Measurements from ENCODE around the gene DESI1. TPM values are rescaled to one million over a fixed set of nuclear protein-coding genes. Genes with fewer than 3 reads are reported as not detected.
"Not testable (repeated sequence)": the region's sequence is repeated elsewhere in the genome, so short reads cannot be mapped to it uniquely, and the experiment has no call there.

Gene DESI1
- total RNA-seq, 2 donors from 2014 or later: 22.1 to 22.7 TPM

DNA sequence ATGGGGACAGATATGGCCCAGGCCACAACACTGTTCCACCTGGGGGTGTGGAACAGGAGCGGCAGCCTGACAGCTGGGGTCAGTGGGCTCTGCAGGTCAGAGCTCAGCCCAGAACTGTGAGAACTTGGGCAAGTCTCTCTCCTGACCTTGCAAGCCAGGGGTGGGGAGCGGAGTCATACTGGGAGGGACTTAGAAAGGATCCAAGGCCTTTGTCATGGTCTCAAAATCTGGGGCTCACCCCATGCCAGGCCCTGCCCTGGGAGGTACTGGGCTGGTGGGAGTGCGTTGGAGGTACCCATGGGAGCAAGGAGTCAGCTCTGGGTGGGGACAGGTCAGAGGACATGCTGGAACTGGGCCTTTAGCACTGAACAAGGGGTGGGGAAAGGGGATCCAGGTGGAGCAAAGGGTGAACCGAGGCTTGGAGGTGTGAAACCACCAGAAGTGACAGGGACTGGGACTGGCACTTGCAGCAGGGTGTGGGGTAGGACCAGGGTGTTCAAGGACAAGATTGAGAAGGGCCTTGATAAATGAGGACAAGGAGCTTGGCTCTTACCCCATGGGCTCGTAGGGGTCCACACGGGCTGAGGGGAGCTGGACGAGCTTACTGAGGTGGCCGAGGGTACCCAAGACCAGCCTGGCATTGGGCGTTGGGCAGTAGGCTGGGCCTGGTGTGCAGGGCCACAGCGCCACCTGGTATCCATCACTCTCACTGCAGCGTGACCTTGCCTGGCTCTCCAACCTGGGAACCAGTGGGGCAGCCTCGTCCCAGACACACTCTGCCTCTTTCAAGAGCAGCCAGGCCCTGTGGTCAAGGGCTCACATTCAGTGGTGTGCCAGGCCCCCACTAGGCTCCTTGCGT, 23.8 kb downstream of the DESI1 start:
- intact Hi-C loops (cut with DNase I): loop anchor here in 1 of 2 donors (5.0 kb wide), 1 partner anchor 55 kb away; the partner anchor contains the start of gene POLR3H
- DNase-seq (ENCODE audit: low spot score): peak; percentile 82

- peak; percentile 9 for DNase-seq (ENCODE audit: low spot score)
- intact Hi-C loops (cut with DNase I): loop anchor here in 1 of 2 donors (5.0 kb wide), 1 partner anchor 53 kb away; the partner anchor contains the start of gene POLR3H
Observed at GRCh38 chr22:41595703-41596102, 25.1 kb downstream of the DESI1 start.

- intact Hi-C loops (cut with DNase I); DNase-seq (ENCODE audit: low spot score): not testable (repeated sequence)
Observed at GRCh38 chr22:41593336-41593960, 27.4 kb downstream of the DESI1 start.

DNA sequence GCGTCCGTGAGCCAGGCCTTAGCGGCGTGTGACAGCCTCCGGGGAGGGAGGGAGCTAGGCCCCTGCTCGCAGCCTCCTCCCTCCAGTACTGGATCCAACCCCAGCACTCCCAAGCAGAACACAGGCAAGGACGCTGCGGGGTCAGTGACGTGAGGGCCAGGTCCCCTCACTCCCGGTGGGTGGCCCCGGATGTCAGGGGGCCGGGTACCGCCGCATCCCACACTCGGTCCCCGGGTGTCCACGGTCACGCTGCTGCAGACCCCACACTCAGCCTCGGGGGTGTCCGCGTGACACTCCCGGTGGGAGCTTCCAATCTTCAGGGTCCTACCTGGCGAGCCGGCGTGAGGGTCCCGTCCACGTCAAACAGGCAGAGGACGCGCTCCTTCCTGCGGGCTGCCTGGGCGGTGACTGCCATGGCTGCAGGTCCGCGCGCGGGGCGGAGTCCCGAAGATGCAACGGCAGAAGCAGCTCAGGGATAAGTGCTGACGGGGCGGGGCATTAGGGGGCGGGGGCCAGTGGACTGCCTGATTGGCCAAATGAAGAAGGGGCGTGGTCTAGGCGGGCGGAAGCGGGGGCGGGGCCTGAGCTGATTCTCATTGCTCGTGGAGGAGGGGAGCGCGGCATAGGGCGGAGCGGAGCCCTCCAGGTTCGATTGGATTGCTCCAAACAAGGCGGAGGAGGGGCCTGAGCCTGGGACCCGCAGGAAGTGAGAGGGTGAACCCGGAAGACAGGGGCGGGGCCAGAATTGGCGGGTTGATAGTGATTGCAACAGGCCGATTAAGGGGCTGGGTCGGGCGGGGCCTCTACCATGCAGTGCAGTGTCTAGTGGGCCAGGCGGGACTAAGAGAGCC, 31.2 kb downstream of the DESI1 start, which contains the start of gene PMM1:
TSS of gene PMM1 (minus strand) at position 450 of the 851 bp plus-strand sequence. CDS start at position 415, 35 bp downstream.
- intact Hi-C loops (cut with DNase I): no loop called here
- DNase-seq (ENCODE audit: low spot score): peak; percentile 100

DNA sequence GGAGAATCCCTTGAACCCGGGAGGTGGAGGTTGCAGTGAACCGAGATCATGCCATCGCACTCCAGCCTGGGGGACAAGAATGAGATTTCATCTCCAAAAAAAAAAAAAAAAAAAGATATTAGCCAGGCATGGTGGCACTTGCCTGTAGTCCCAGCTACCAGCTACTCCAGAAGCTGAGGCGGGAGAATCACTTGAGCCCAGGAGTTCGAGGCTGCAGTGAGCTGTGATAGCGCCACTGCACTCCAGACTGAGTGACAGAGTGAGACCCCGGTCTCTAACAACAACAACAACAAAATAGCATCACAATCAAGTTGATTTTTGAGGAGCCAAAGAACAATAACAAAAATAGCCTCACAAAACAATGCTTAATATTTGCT, 33.5 kb downstream of the DESI1 start:
- DNase-seq (ENCODE audit: low spot score): no peak
- intact Hi-C loops (cut with DNase I): no loop called here

GRCh38 chr22:41585898-41586297, 34.9 kb downstream of the DESI1 start:
- intact Hi-C loops (cut with DNase I): no loop called here
- no peak for DNase-seq (ENCODE audit: low spot score)

DNA sequence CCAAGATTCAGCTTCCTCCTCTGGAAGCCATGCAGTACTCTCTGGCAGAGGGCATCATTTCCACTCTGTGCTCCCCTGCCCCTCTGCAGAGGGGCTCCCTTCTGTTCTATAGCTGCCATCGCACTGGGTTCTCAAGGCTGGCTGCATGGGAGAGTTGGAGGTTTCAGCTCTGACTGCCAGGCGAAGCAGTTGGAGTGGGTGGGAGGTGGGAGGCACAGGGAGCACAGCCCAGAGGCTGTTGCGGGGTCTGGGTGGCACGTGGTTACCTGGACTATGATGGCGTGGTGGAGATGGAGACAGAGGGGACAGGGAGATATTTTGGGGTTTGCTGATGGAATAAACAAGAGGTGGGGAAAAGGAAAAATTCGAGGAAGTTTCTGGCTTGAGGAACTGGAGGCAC, 36.0 kb downstream of the DESI1 start:
- DNase-seq (ENCODE audit: low spot score): no peak
- intact Hi-C loops (cut with DNase I): no loop called here

DNA sequence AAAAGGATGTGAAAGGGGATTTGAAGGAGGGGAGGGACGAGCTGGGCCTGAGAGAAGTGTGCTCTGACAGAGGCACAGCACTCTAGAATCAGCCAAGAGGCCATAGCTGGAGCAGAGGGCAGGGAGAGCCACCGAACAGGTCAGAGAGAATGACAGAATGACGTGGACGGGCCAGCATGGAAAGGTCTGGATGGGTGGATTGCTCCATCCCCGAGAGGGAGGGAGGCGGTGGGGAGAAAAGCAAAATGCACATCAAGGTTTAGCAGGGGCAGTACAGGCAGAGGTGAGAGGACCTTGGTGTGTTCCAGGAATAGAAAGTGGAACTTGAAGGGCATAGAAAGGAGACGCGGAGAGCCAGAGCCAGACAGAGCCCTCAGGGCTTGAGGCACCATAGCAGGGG, 38.1 kb downstream of the DESI1 start:
- no peak for DNase-seq (ENCODE audit: low spot score)
- intact Hi-C loops (cut with DNase I): loop anchor here in 1 of 2 donors (1.0 kb wide), 1 partner anchor 45 kb away; no protein-coding TSS in a partner anchor

GRCh38 chr22:41579997-41580355, 40.9 kb downstream of the DESI1 start:
- intact Hi-C loops (cut with DNase I): no loop called here
- no peak for DNase-seq (ENCODE audit: low spot score)

DNA sequence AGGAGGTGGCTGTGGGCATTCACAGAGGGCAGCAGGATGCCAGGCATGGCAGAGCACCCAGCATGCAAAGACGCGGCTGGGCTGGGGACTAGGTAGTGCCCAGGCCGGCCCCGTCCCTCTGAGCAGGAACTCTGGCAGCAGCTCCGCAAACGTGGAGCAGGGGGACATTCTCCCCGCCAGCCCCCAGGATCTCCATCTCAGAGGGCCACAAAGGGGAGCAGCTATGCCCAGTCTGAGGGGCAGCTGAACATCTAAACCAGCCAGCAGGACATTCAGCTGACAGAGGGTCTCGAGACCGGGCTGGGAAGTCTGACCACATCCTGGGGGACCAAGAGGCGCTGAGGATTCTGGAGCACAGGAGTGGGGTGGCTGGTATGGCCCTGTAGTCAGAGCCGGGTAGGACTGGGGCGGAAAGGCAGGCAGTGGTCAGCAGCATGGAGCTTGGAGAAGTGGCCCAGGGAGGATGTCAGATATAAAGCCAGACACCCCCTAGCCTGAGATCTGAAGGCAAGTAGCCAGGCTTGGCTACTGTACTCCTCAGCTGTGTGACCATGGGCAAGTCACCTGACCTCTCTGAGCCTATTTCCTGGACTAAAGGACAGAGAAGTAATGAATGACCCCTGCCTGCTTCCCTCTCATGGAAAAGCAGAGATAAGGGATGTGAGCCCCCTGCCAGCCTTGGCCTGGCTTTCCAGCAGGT, 41.4 kb downstream of the DESI1 start:
- intact Hi-C loops (cut with DNase I): no loop called here
- DNase-seq (ENCODE audit: low spot score): no peak

- intact Hi-C loops (cut with DNase I): no loop called here
- DNase-seq (ENCODE audit: low spot score): no peak
Observed at GRCh38 chr22:41578818-41579217, 42.0 kb downstream of the DESI1 start.

GRCh38 chr22:41578114-41578513, 42.7 kb downstream of the DESI1 start:
- no peak for DNase-seq (ENCODE audit: low spot score)
- intact Hi-C loops (cut with DNase I): no loop called here

GRCh38 chr22:41576877-41577276, 44.0 kb downstream of the DESI1 start:
- no peak for DNase-seq (ENCODE audit: low spot score)
- intact Hi-C loops (cut with DNase I): no loop called here

GRCh38 chr22:41575533-41575932, 45.3 kb downstream of the DESI1 start:
- intact Hi-C loops (cut with DNase I): no loop called here
- no peak for DNase-seq (ENCODE audit: low spot score)

- DNase-seq (ENCODE audit: low spot score): peak; percentile 92
- intact Hi-C loops (cut with DNase I): no loop called here
Observed at GRCh38 chr22:41574847-41575381, 45.9 kb downstream of the DESI1 start.

GRCh38 chr22:41573677-41574076, 47.2 kb downstream of the DESI1 start:
- DNase-seq (ENCODE audit: low spot score): no peak
- intact Hi-C loops (cut with DNase I): no loop called here

- intact Hi-C loops (cut with DNase I); DNase-seq (ENCODE audit: low spot score): not testable (repeated sequence)
Observed at GRCh38 chr22:41572305-41572704, 48.5 kb downstream of the DESI1 start.

DNA sequence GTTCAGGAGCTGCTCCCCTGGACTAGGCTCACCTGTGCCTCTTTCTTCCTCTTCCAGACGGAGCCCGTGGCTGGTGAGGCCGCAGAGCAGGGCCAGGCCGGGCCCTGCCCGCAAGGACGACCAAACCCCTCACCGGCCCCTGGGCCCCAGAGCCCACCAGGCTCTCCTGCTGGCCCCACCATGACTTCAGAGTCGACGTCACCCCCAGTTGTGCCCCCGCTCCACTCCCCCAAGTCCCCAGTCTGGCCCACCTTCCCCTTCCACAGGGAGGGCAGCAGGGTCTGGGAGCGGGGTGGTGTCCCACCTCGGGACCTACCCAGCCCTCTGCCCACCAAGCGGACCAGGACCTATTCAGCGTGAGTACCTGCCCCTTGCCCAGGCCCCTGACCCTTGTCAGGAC, 49.1 kb downstream of the DESI1 start:
- intact Hi-C loops (cut with DNase I): no loop called here
- no peak for DNase-seq (ENCODE audit: low spot score)

- intact Hi-C loops (cut with DNase I): no loop called here
- DNase-seq (ENCODE audit: low spot score): no peak
Observed at GRCh38 chr22:41570221-41570620, 50.6 kb downstream of the DESI1 start.

All from posterior vena cava (tissue), 2 donors.